ENCODE data around the gene SRPX. TPM values are rescaled to one million over a fixed set of nuclear protein-coding genes. Genes with fewer than 3 reads are reported as not detected.

Gene SRPX
- polyA plus RNA-seq, 4 donors, result 2.2 to 104 (median 5.0) TPM

GRCh38 chrX:38189431-38190250, 31.0 kb downstream of the SRPX start:
- Histone ChIP-seq H3K27ac (ENCODE audit: low read depth in 1 of 3, low read length in 2 of 3) (no peak overlapping the region), H3K4me1 (ENCODE audit: control insufficient read depth in 3 of 3, insufficient read depth in 2 of 3, low read depth in 1 of 3, low read length in 2 of 3) (no peaks in the 10 kb centered on the region), H3K4me3 (ENCODE audit: low read depth in 1 of 3, low read length in 3 of 3) (no peak overlapping the region), H3K36me3 (ENCODE audit: control insufficient read depth in 3 of 3, insufficient read depth in 2 of 3, low read depth in 1 of 3, low read length in 3 of 3) (no peaks in the 10 kb centered on the region), H3K9me3 (ENCODE audit: control insufficient read depth in 2 of 2, insufficient read depth in 1 of 2, low read depth in 1 of 2, low read length in 1 of 2) (peaks cover 0 to 2% of the 10 kb centered on the region in 2 donors), H3K27me3 (ENCODE audit: control insufficient read depth in 3 of 3, insufficient read depth in 3 of 3, low read length in 3 of 3) (no peaks in the 10 kb centered on the region)
- DNase-seq, result no peak
- WGBS, 3 donors, result 62 to 71% (median 65%) methylated on average over 7 of the region's 7 CpGs
- FAIRE-seq, result no peak

- H3K4me3 ChIP-seq (ENCODE audit: low read depth in 1 of 3, low read length in 3 of 3), result no peak overlapping the region
- 59 to 93% (median 77%) methylated on average over 1 of the region's 1 CpG for WGBS, 3 donors
- no peaks in the 10 kb centered on the region for H3K27me3 ChIP-seq (ENCODE audit: control insufficient read depth in 3 of 3, insufficient read depth in 3 of 3, low read length in 3 of 3)
- no peaks in the 10 kb centered on the region for H3K36me3 ChIP-seq (ENCODE audit: control insufficient read depth in 3 of 3, insufficient read depth in 2 of 3, low read depth in 1 of 3, low read length in 3 of 3)
- H3K9me3 ChIP-seq (ENCODE audit: control insufficient read depth in 2 of 2, insufficient read depth in 1 of 2, low read depth in 1 of 2, low read length in 1 of 2), result peaks cover 0 to 2% of the 10 kb centered on the region in 2 donors
- FAIRE-seq (no peak), DNase-seq (no peak)
- H3K4me1 ChIP-seq (ENCODE audit: control insufficient read depth in 3 of 3, insufficient read depth in 2 of 3, low read depth in 1 of 3, low read length in 2 of 3), result no peaks in the 10 kb centered on the region
- H3K27ac ChIP-seq (ENCODE audit: low read depth in 1 of 3, low read length in 2 of 3), result no peak overlapping the region
Observed at GRCh38 chrX:38183596-38183995, 37.1 kb downstream of the SRPX start.

- no peaks in the 10 kb centered on the region for H3K27me3 ChIP-seq (ENCODE audit: control insufficient read depth in 3 of 3, insufficient read depth in 3 of 3, low read length in 3 of 3)
- H3K4me3 ChIP-seq (ENCODE audit: low read depth in 1 of 3, low read length in 3 of 3), result no peak overlapping the region
- no peaks in the 10 kb centered on the region for H3K4me1 ChIP-seq (ENCODE audit: control insufficient read depth in 3 of 3, insufficient read depth in 2 of 3, low read depth in 1 of 3, low read length in 2 of 3)
- no peaks in the 10 kb centered on the region for H3K36me3 ChIP-seq (ENCODE audit: control insufficient read depth in 3 of 3, insufficient read depth in 2 of 3, low read depth in 1 of 3, low read length in 3 of 3)
- no peak overlapping the region for H3K27ac ChIP-seq (ENCODE audit: low read depth in 1 of 3, low read length in 2 of 3)
- DNase-seq (no peak), FAIRE-seq (no peak)
- H3K9me3 ChIP-seq (ENCODE audit: control insufficient read depth in 2 of 2, insufficient read depth in 1 of 2, low read depth in 1 of 2, low read length in 1 of 2), result peaks cover 0 to 2% of the 10 kb centered on the region in 2 donors
- 64 to 89% (median 83%) methylated on average over 2 of the region's 2 CpGs for WGBS, 3 donors
Observed at GRCh38 chrX:38181357-38181756, 39.3 kb downstream of the SRPX start.

DNA sequence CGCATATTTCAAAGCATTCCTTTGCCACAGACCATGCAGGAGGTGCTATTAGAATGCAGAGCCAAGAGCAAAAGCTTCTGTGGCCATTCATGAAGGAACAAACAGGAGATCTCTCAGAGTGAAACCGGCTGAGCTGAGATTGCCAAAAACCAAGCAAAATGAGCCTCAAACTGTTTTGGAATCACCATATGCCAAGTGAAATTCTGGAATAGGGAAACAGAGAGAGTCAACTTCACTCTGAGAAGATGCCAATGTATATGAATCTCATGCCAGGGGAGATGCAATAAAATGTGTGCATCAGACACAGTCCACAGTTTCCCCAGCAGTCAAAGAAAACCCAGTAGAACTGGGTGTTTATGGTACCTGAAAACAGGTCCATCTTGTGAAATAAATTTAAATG, 42.3 kb downstream of the SRPX start:
- no peak for DNase-seq
- FAIRE-seq, result no peak
- Histone ChIP-seq H3K27ac (ENCODE audit: low read depth in 1 of 3, low read length in 2 of 3) (no peak overlapping the region), H3K9me3 (ENCODE audit: control insufficient read depth in 2 of 2, insufficient read depth in 1 of 2, low read depth in 1 of 2, low read length in 1 of 2) (no peaks in the 10 kb centered on the region), H3K27me3 (ENCODE audit: control insufficient read depth in 3 of 3, insufficient read depth in 3 of 3, low read length in 3 of 3) (no peaks in the 10 kb centered on the region), H3K36me3 (ENCODE audit: control insufficient read depth in 3 of 3, insufficient read depth in 2 of 3, low read depth in 1 of 3, low read length in 3 of 3) (no peaks in the 10 kb centered on the region), H3K4me1 (ENCODE audit: control insufficient read depth in 3 of 3, insufficient read depth in 2 of 3, low read depth in 1 of 3, low read length in 2 of 3) (no peaks in the 10 kb centered on the region), H3K4me3 (ENCODE audit: low read depth in 1 of 3, low read length in 3 of 3) (no peak overlapping the region)
- WGBS, 3 donors, result 57 to 76% (median 71%) methylated on average over 2 of the region's 2 CpGs

DNA sequence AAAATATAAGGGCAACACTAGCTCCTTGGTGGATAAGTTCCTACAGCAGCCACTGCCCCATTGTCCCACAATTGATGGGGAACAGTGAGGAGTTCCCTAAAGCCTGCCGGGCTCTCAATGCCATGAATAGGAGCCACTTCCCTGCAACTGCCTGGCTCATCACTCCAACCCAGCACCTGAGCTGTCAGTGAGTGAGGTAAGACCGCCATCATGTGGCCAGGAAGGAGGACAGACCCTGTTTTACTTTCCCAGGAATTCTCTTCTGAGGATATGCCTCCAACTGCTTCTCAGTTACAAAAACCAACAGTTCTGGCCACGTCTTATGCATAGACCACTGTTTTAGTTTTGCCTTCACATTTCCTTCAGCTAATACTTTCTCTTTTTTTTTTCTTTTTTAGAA, 45.5 kb downstream of the SRPX start:
- WGBS, 3 donors, result 15 to 45% (median 19%) methylated on average over 3 of the region's 3 CpGs
- no peaks in the 10 kb centered on the region for H3K4me1 ChIP-seq (ENCODE audit: control insufficient read depth in 3 of 3, insufficient read depth in 2 of 3, low read depth in 1 of 3, low read length in 2 of 3)
- FAIRE-seq, result no peak

DNA sequence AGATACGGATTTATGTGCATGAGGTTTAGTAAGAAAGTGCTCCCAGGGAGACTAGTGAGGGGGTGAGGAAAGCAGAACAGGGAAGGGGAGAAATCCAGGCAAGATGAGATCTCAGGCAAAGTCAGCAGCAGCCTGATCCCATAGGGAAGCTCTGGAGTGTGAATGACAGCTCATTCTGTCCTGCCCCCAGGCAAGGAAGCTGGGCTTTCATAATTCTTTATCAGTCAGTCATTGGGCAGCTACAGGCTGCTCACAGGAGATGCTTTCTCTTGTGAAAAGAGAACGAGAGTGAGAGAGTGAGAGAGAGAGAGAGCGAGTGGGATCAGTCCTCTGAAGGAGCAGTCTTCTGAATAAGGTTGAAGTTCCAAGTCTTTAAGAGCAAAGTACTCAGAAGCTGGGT, 48.1 kb downstream of the SRPX start:
- no peak for FAIRE-seq
- no peaks in the 10 kb centered on the region for H3K4me1 ChIP-seq (ENCODE audit: control insufficient read depth in 3 of 3, insufficient read depth in 2 of 3, low read depth in 1 of 3, low read length in 2 of 3)

More for the DNA sequence above, 45.5 kb downstream of the SRPX start:
- DNase-seq, result peak; percentile 40 to 49
- H3K4me3 ChIP-seq (ENCODE audit: low read depth in 1 of 3, low read length in 3 of 3), result no peak overlapping the region
- H3K27ac ChIP-seq (ENCODE audit: low read depth in 1 of 3, low read length in 2 of 3), result no peak overlapping the region
- no peaks in the 10 kb centered on the region for H3K9me3 ChIP-seq (ENCODE audit: control insufficient read depth in 2 of 2, insufficient read depth in 1 of 2, low read depth in 1 of 2, low read length in 1 of 2)
- no peaks in the 10 kb centered on the region for H3K36me3 ChIP-seq (ENCODE audit: control insufficient read depth in 3 of 3, insufficient read depth in 2 of 3, low read depth in 1 of 3, low read length in 3 of 3)
- H3K27me3 ChIP-seq (ENCODE audit: control insufficient read depth in 3 of 3, insufficient read depth in 3 of 3, low read length in 3 of 3), result no peaks in the 10 kb centered on the region

DNA sequence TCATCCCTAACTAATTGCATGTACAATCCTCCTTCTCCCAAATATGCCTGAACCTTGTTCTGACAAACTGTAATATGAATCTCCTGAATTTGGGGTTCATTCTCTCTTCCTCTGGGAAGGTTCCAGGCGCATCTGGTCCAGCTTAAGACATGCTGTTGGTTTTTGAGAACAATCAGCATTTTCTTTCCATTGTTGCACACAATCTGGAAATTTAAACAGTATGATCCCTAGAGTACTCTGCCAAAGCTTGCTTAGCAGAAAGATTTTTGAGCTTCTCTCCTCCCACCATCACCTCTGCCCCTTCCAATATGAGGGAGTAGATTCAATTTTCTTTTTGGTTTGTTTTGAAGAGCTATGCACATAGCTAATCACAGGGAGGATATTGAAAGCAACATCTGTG, 50.1 kb downstream of the SRPX start:
- FAIRE-seq (no peak), DNase-seq (no peak)
- 86 to 92% (median 91%) methylated on average over 1 of the region's 1 CpG for WGBS, 3 donors
- H3K27me3 ChIP-seq (ENCODE audit: control insufficient read depth in 3 of 3, insufficient read depth in 3 of 3, low read length in 3 of 3), result no peaks in the 10 kb centered on the region
- no peaks in the 10 kb centered on the region for H3K36me3 ChIP-seq (ENCODE audit: control insufficient read depth in 3 of 3, insufficient read depth in 2 of 3, low read depth in 1 of 3, low read length in 3 of 3)
- no peak overlapping the region for H3K4me3 ChIP-seq (ENCODE audit: low read depth in 1 of 3, low read length in 3 of 3)
- H3K27ac ChIP-seq (ENCODE audit: low read depth in 1 of 3, low read length in 2 of 3), result no peak overlapping the region
- H3K4me1 ChIP-seq (ENCODE audit: control insufficient read depth in 3 of 3, insufficient read depth in 2 of 3, low read depth in 1 of 3, low read length in 2 of 3), result no peaks in the 10 kb centered on the region
- H3K9me3 ChIP-seq (ENCODE audit: control insufficient read depth in 2 of 2, insufficient read depth in 1 of 2, low read depth in 1 of 2, low read length in 1 of 2), result no peaks in the 10 kb centered on the region

More for the DNA sequence above, 48.1 kb downstream of the SRPX start:
- no peaks in the 10 kb centered on the region for H3K36me3 ChIP-seq (ENCODE audit: control insufficient read depth in 3 of 3, insufficient read depth in 2 of 3, low read depth in 1 of 3, low read length in 3 of 3)
- 64 to 84% (median 65%) methylated on average over 3 of the region's 3 CpGs for WGBS, 3 donors
- H3K4me3 ChIP-seq (ENCODE audit: low read depth in 1 of 3, low read length in 3 of 3), result no peak overlapping the region
- no peak overlapping the region for H3K27ac ChIP-seq (ENCODE audit: low read depth in 1 of 3, low read length in 2 of 3)
- H3K9me3 ChIP-seq (ENCODE audit: control insufficient read depth in 2 of 2, insufficient read depth in 1 of 2, low read depth in 1 of 2, low read length in 1 of 2), result no peaks in the 10 kb centered on the region
- H3K27me3 ChIP-seq (ENCODE audit: control insufficient read depth in 3 of 3, insufficient read depth in 3 of 3, low read length in 3 of 3), result no peaks in the 10 kb centered on the region
- no peak for DNase-seq

DNA sequence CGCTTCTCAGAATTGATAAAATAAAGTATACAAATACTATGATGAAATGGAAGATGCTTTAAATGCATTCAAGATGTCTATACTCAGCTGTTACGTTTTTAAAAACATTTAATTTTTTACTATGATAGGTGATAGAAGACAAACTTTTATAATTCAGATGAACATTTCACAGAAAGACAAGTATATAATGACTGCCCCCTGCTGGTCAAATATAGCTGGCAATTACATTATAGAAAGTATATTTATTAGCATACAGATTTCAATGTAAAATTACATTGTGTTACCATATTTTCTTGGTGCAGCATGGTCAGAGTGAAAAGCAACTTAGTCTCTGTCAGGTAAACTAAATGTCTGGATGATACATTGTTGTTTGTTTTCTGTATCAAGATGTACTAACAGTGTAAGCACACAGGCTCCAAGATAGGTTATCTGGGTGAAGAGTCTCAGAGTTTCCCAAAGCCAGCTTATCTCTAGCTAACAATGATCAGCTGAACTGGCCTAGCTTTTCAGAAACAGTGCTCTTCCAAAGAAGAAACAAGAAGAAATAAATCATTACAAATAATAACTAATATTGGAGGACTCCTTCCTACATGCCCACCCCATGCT, 54.1 kb downstream of the SRPX start:
- no peak overlapping the region for H3K27ac ChIP-seq (ENCODE audit: low read depth in 1 of 3, low read length in 2 of 3)
- DNase-seq (peak; percentile 34 to 44), FAIRE-seq (peak; percentile 67)
- no peak overlapping the region for H3K4me3 ChIP-seq (ENCODE audit: low read depth in 1 of 3, low read length in 3 of 3)
- no peaks in the 10 kb centered on the region for H3K36me3 ChIP-seq (ENCODE audit: control insufficient read depth in 3 of 3, insufficient read depth in 2 of 3, low read depth in 1 of 3, low read length in 3 of 3)
- WGBS, 3 donors, result 43 to 55% (median 45%) methylated on average over 2 of the region's 2 CpGs
- H3K27me3 ChIP-seq (ENCODE audit: control insufficient read depth in 3 of 3, insufficient read depth in 3 of 3, low read length in 3 of 3), result no peaks in the 10 kb centered on the region
- H3K4me1 ChIP-seq (ENCODE audit: control insufficient read depth in 3 of 3, insufficient read depth in 2 of 3, low read depth in 1 of 3, low read length in 2 of 3), result no peaks in the 10 kb centered on the region
- no peaks in the 10 kb centered on the region for H3K9me3 ChIP-seq (ENCODE audit: control insufficient read depth in 2 of 2, insufficient read depth in 1 of 2, low read depth in 1 of 2, low read length in 1 of 2)
